IPS-18a (cell line): ENCODE data around the gene LRRC37B.

Experiments used
- H3K27ac ChIP-seq: one replicate; pipeline ENCODE4 v1.5.1; 2013; ENCODE audit warnings: low read length
- H3K27me3 ChIP-seq: one replicate; pipeline ENCODE4 v1.6.1; 2013; ENCODE audit warnings: mild to moderate bottlenecking, low read length; ENCODE audit not compliant: control insufficient read depth, insufficient read depth
- H3K36me3 ChIP-seq: one replicate; pipeline ENCODE4 v1.6.1; 2013; ENCODE audit warnings: low read depth, low read length; ENCODE audit not compliant: control insufficient read depth
- H3K4me1 ChIP-seq: one replicate; pipeline ENCODE4 v1.6.1; 2013; ENCODE audit warnings: low read depth, low read length; ENCODE audit not compliant: control insufficient read depth
- H3K4me3 ChIP-seq: one replicate; pipeline ENCODE4 v1.5.1; 2013; ENCODE audit warnings: low read length
- H3K9ac ChIP-seq: one replicate; pipeline ENCODE4 v1.6.1; 2013; ENCODE audit warnings: mild to moderate bottlenecking, low read length, moderate library complexity
- H3K9me3 ChIP-seq: one replicate; pipeline ENCODE4 v1.6.1; 2013; ENCODE audit warnings: low read depth, low read length; ENCODE audit not compliant: control insufficient read depth

LRRC37B gene

DNA sequence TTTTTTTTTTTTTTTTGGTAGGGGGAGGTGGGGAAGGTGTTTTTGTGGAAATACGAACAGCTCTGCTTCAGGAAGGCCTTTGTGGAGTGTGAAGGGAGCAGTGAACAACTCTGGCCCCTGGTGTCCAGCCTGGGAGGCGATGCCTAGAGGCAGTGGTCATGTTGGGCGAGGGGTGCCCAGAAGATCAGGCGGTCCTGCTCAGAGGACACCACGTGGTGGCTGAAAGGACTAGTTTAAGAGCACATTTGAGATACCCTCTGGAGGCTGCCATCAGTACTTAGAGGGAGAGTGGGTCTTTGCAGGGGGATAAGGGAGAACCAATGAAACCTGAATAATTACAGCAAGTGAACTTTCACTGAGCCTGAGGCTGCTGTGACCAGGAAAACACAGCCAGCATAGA lies 95.0 kb downstream of the LRRC37B start:
- Histone ChIP-seq H3K4me3 (no peak overlapping the region), H3K9me3 (no peaks in the 10 kb centered on the region), H3K4me1 (peaks cover 7% of the 10 kb centered on the region), H3K27ac (no peak overlapping the region), H3K27me3 (no peaks in the 10 kb centered on the region), H3K9ac (no peak overlapping the region), H3K36me3 (no peaks in the 10 kb centered on the region)

DNA sequence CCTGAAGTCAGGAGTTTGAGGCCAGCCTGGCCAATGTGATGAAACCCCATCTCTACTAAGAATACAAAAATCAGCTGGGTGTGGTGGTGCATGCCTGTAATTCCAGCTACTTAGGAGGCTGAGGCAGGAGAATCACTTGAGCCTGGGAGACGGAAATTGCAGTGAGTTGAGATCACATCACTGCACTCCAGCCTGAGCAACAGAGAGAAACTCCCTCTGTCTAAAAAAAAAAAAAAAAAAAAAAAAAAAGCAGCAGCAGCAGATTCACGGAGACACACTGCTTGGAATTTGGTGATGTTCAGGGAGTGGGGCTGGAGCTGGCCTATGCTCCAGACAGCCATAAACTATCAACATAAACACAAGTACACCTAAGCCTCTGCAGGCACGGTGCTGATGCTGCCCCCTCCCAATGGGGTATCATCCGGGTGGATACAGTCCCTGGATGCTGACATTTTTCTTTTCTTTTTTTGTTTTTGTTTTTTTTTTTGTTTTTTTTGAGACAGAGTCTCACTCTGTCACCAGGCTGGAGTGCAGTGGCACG lies 95.5 kb downstream of the LRRC37B start:
- Histone ChIP-seq H3K9ac (no peak overlapping the region), H3K9me3 (no peaks in the 10 kb centered on the region), H3K4me3 (no peak overlapping the region), H3K27me3 (no peaks in the 10 kb centered on the region), H3K36me3 (no peaks in the 10 kb centered on the region), H3K27ac (no peak overlapping the region), H3K4me1 (peaks cover 7% of the 10 kb centered on the region)
